GM12878 (cell line): ENCODE measurements around the gene RAB31. TPM values are rescaled to one million over a fixed set of nuclear protein-coding genes. Genes with fewer than 3 reads are reported as not detected.
"Not testable (repeated sequence)": the region's sequence is repeated elsewhere in the genome, so short reads cannot be mapped to it uniquely, and the experiment has no call there.

ENCODE experiments used
- ATAC-seq: fragments of 200-7000 bp; cut with Tn5 transposase; 3 replicates; pipeline ENCODE4 v1.9.1; 2020; ENCODE audit warnings: mild to moderate bottlenecking, moderate library complexity
- BruUV-seq: library from RNA; stranded (reverse); fragments of 400-500 nt; replicated peaks from 2 replicates; lab custom pipeline; 2021; lab: Mats Ljungman, UMichigan
- CTCF ChIA-PET: fragments of 300-600 bp; sonication (Branson Sonifier 250); formaldehyde crosslinking; extraction: SDS; loops from one replicate; lab custom pipeline; 2021; ENCODE audit warnings: inconsistent platforms; lab: Yijun Ruan, JAX
- POLR2A ChIA-PET: fragments of 350-600 bp; formaldehyde crosslinking; extraction: SDS; loops from one replicate; lab custom pipeline; 2021; ENCODE audit warnings: inconsistent platforms; lab: Charles Lee
- RAD21 ChIA-PET: fragments of 300-600 bp; sonication (Branson Sonifier 250); formaldehyde crosslinking; loops from one replicate; lab custom pipeline; 2023; ENCODE audit warnings: antibody characterized with exemption; ENCODE audit not compliant: unreplicated experiment; lab: Charles Lee
- SMC1A ChIA-PET: fragments of 300-600 bp; sonication (Branson Sonifier 250); formaldehyde crosslinking; loops from one replicate; lab custom pipeline; 2023; ENCODE audit not compliant: unreplicated experiment, uncharacterized antibody; lab: Charles Lee
- DNase-seq: peaks from one replicate; pipeline ENCODE4 v3.0.0-alpha.2; 2011; ENCODE audit warnings: low read depth, low spot score
- FAIRE-seq: peaks from 3 replicates; lab custom pipeline; 2011; peaks lifted over from hg19 to GRCh38; lab: Jason Lieb, UNC
- H2AFZ ChIP-seq: 2 replicates; pipeline ENCODE4 v1.6.0; 2011; ENCODE audit warnings: low read depth, low read length, control low read depth; ENCODE audit not compliant: control insufficient read depth
- H3K27ac ChIP-seq: 2 replicates; pipeline ENCODE4 v1.5.1; 2011; ENCODE audit warnings: control low read depth; ENCODE audit not compliant: control insufficient read depth, insufficient read depth
- H3K27me3 ChIP-seq, 2 experiments: replicated peaks in 1 of 2; 2 replicates each; pipeline versions ENCODE4 v1.6.0 to v1.6.1; 2011; ENCODE audit warnings: low read length in 1 of 2; ENCODE audit not compliant: control insufficient read depth in 2 of 2, insufficient read depth in 2 of 2
- H3K36me3 ChIP-seq, 2 experiments: 2 replicates each; pipeline ENCODE4 v1.5.1; 2011; ENCODE audit warnings: low read length in 1 of 2; ENCODE audit not compliant: control insufficient read depth in 2 of 2, insufficient read depth in 2 of 2
- H3K4me1 ChIP-seq: 2 replicates; pipeline ENCODE4 v1.6.1; 2011; ENCODE audit warnings: mild to moderate bottlenecking, low read length, moderate library complexity, mixed read lengths; ENCODE audit not compliant: control insufficient read depth, insufficient read depth
- H3K4me2 ChIP-seq: 2 replicates; pipeline ENCODE4 v1.6.0; 2011; ENCODE audit warnings: control low read depth; ENCODE audit not compliant: control insufficient read depth, insufficient read depth
- H3K4me3 ChIP-seq: fragments of 200-600 bp; sonication (generic); 2 replicates; pipeline ENCODE4 v1.5.1; 2016
- H3K79me2 ChIP-seq: 2 replicates; pipeline ENCODE4 v1.6.0; 2011; ENCODE audit warnings: low read length; ENCODE audit not compliant: control insufficient read depth, insufficient read depth
- H3K9ac ChIP-seq: 2 replicates; pipeline ENCODE4 v1.8.0; 2011; ENCODE audit warnings: low read length, control low read depth, mixed read lengths; ENCODE audit not compliant: control insufficient read depth, insufficient read depth
- H3K9me3 ChIP-seq: replicated peaks from 3 replicates; pipeline ENCODE4 v1.5.1; 2011; ENCODE audit warnings: mild to moderate bottlenecking, low read length; ENCODE audit not compliant: control insufficient read depth, insufficient read depth
- H4K20me1 ChIP-seq: 2 replicates; pipeline ENCODE4 v1.6.0; 2011; ENCODE audit not compliant: control insufficient read depth, insufficient read depth
- BRCA1 ChIP-seq: IDR thresholded peaks from 2 replicates; pipeline ENCODE4 v1.6.1; 2011; ENCODE audit warnings: low read depth, low read length, improper control_type of control experiment
- CEBPB ChIP-seq, 2 experiments: fragments of 150-350 bp in 1 of 2; IDR thresholded peaks; 2 replicates each; pipeline ENCODE4 v1.6.1; 2012 to 2014; ENCODE audit warnings: low read depth in 2 of 2, low read length in 2 of 2, borderline replicate concordance in 1 of 2, inconsistent platforms in 1 of 2
- CHD2 ChIP-seq: IDR thresholded peaks from 2 replicates; pipeline ENCODE4 v1.6.1; 2011; ENCODE audit warnings: low read depth, low read length, improper control_type of control experiment, borderline replicate concordance
- IKZF2 ChIP-seq, 2 experiments: fragments of 450-650 bp; IDR thresholded peaks; 2 replicates each; pipeline ENCODE4 v1.6.1; 2017; ENCODE audit warnings: mild to moderate bottlenecking in 2 of 2, moderate library complexity in 2 of 2
- IRF4 ChIP-seq: IDR thresholded peaks from 2 replicates; pipeline ENCODE4 v1.6.1; 2011; ENCODE audit warnings: low read depth, low read length
- POLR2AphosphoS5 ChIP-seq: IDR thresholded peaks from 2 replicates; pipeline ENCODE4 v1.6.1; 2011; ENCODE audit warnings: mild to moderate bottlenecking, low read length, inconsistent platforms
- ZBTB4 ChIP-seq: fragments of 450-650 bp; formaldehyde crosslinking; IDR thresholded peaks from 2 replicates; pipeline ENCODE4 v1.4.0; 2022; ENCODE audit warnings: mild to moderate bottlenecking, moderate library complexity
- WGBS: methylation state at CpG from one replicate; pipeline ENCODE4 v1.1.6; 2016; ENCODE audit warnings: low lambda C conversion rate; ENCODE audit not compliant: insufficient replicate concordance, insufficient coverage; ENCODE audit errors: missing lambda C conversion rate; 5-methylcytosine and 5-hydroxymethylcytosine counted together
- in situ Hi-C: fragments of 300-500 bp; cut with MboI; formaldehyde crosslinking; loops from 9 replicates; pipeline ENCODE4 v1.14.3; 2018; ENCODE audit warnings: mixed read lengths
- intact Hi-C: fragments of 100-400 bp; cut with micrococcal nuclease; formaldehyde crosslinking; loops from one replicate; pipeline ENCODE4 v1.14.2; 2022; ENCODE audit not compliant: unreplicated experiment
- polyA plus RNA-seq, 11 experiments: library from polyadenylated mRNA; depleted of rRNA in 4 of 11; unstranded in 6 of 11; stranded (reverse) in 5 of 11; fragments of >200 nt; fragmentation: Nextera tagmentation in 4 of 11; fragmentation: Illumina TruSeq in 1 of 11; extraction: Ambion mirVana in 4 of 11; extraction: Trizol in 1 of 11; gene quantifications; 1 replicate in 1 of 11; 2 replicates in 10 of 11; pipeline versions ENCODE4 v1.2.1 to v1.2.3, GENCODE V29; 2011 to 2016; ENCODE audit warnings: inconsistent platforms in 2 of 11, missing spikeins in 2 of 11, low read depth in 1 of 11
- total RNA-seq, 4 experiments: library from RNA; depleted of rRNA in 3 of 4; stranded (reverse); fragments of >200 nt in 3 of 4; fragmentation: Illumina TruSeq in 1 of 4; extraction: Trizol in 1 of 4; gene quantifications; 2 replicates each; pipeline versions ENCODE4 v1.2.1 to v1.2.3, GENCODE V29; 2013 to 2021
- TF ChIP-seq, protein P1 (sequence below): fragments of 450-650 bp; IDR thresholded peaks from 2 replicates; pipeline ENCODE4 v1.6.1; 2016; ENCODE audit warnings: mild to moderate bottlenecking

RAB31 gene
- total and polyA plus RNA-seq, 10 of the 15 experiments (the other 5 are each of a cell fraction or from before 2014, with no cell fraction given): 0.80 to 23.3 (median 12.2) TPM

DNA sequence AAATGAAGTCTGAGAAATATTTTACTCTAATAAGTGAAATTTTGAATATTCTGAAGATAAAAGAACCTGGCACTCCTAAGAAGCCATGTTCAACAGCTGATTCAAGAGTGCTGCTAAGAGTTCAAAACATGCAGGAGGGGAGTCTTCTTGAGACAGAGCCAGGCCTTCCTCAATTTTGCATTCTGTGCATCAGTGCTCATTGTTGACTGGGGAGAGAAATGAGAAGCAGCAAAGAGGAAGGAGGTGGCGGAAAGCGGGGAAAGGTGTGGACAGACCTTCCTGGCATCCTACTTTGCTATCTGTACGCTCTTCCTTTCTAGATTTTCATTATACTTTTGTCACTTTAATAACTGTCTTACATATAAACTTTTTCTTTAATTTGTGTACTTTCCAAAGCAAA, 148.0 kb downstream of the RAB31 start:
- intact Hi-C loops (no loop called here), in situ Hi-C loops (no loop called here)
- ChIA-PET CTCF (no interaction called here), POLR2A (no interaction called here), RAD21 (no interaction called here), SMC1A (no interaction called here)
- Histone ChIP-seq H2AFZ (no peak overlapping the region), H3K27ac (no peak overlapping the region), H3K4me1 (no peaks in the 10 kb centered on the region), H4K20me1 (no peaks in the 10 kb centered on the region), H3K4me2 (no peak overlapping the region), H3K36me3 (no peaks in the 10 kb centered on the region), H3K9me3 (no peaks in the 10 kb centered on the region), H3K4me3 (no peak overlapping the region), H3K79me2 (no peaks in the 10 kb centered on the region), H3K27me3 (no peaks in the 10 kb centered on the region), H3K9ac (no peak overlapping the region)
- FAIRE-seq (no peak), DNase-seq (no peak), ATAC-seq (no peak)
- WGBS: 97% methylated on average over 3 of the region's 3 CpGs
- no TSS peak for BruUV-seq
- TF ChIP-seq CHD2 (no peak), BRCA1 (no peak), CEBPB (IDR thresholded peaks at IDR 0.05; ENCODE audit: borderline replicate concordance in 1 of 2, low read depth in 2 of 2, low read length in 2 of 2) (no peak), IKZF2 (IDR thresholded peaks at IDR 0.05) (no peak), IRF4 (no peak), POLR2AphosphoS5 (no peak), ZBTB4 (CRISPR knock-in tag) (no peak)
- TF ChIP-seq, protein P1, sequence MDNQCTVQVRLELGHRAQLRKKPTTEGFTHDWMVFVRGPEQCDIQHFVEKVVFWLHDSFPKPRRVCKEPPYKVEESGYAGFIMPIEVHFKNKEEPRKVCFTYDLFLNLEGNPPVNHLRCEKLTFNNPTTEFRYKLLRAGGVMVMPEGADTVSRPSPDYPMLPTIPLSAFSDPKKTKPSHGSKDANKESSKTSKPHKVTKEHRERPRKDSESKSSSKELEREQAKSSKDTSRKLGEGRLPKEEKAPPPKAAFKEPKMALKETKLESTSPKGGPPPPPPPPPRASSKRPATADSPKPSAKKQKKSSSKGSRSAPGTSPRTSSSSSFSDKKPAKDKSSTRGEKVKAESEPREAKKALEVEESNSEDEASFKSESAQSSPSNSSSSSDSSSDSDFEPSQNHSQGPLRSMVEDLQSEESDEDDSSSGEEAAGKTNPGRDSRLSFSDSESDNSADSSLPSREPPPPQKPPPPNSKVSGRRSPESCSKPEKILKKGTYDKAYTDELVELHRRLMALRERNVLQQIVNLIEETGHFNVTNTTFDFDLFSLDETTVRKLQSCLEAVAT: no peak

DNA sequence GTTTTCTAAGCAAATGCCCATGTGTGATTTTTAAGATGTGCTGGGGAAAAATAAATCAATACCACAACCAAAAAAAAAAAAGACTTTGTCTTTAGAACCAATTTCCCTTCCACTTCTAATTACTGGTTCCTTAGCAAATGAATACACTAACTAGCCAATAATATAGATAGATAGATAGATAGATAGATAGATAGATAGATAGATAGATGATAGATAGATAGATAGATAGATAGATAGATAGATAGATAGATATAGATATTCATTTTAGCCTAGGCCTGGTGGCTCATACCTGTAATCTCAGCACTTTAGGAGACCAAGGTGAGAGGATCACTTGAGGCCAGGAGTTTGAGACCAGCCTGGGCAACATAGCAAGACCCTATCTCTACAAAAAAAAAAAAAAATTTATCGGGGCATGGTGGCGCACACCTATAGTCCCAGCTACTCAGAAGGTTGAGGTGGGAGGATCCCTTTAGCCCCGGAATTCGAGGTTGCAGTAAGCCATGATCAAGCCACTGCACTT, 149.4 kb downstream of the RAB31 start:
- H3K9ac ChIP-seq, ATAC-seq, intact Hi-C loops, H3K27me3 ChIP-seq, H4K20me1 ChIP-seq, FAIRE-seq, H2AFZ ChIP-seq, in situ Hi-C loops, BruUV-seq, H3K4me3 ChIP-seq, H3K79me2 ChIP-seq, POLR2A ChIA-PET, H3K4me2 ChIP-seq, H3K36me3 ChIP-seq, H3K27ac ChIP-seq, RAD21 ChIA-PET, SMC1A ChIA-PET, H3K9me3 ChIP-seq, DNase-seq, H3K4me1 ChIP-seq: not testable (repeated sequence)
- WGBS: 96% methylated on average over 4 of the region's 4 CpGs
- CTCF ChIA-PET: interaction anchor here (0.6 kb wide), 1 partner anchor 47 kb away, joined by 3 read pairs; no protein-coding TSS in a partner anchor
